OCI-LY7 (cell line): ENCODE data around the gene PRAF2.

Experiments used
- CTCF ChIP-seq: fragments of 200-600 bp; sonication (generic); conservative IDR thresholded peaks from 2 replicates; pipeline ENCODE4 v1.5.1; 2014; ENCODE audit warnings: mild to moderate bottlenecking, antibody characterized with exemption, low read length, moderate library complexity, mixed read lengths
- EZH2phosphoT487 ChIP-seq: fragments of 200-600 bp; sonication (generic); IDR thresholded peaks from 2 replicates; pipeline ENCODE4 v1.6.1; 2018; ENCODE audit warnings: low read depth, borderline replicate concordance, mild to moderate bottlenecking, mixed run types, antibody characterized with exemption, low read length, moderate library complexity, mixed read lengths

DNA sequence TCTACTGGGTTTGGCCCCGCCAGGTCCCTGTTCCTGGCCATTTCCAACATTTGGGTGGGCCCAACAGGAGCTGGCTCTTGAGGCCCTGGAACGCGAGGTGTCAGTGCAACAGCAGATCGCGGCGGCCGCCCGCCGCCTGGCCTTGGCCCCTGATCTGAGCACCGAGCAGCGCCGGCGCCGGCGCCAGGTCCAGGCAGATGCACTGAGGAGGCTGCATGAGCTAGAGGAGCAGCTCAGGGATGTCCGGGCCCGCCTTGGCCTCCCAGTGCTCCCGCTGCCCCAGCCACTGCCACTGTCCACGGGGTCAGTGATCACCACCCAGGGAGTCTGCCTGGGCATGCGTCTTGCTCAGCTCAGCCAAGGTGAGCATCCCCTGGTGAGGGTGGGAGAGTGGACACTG lies 9.5 kb downstream of the PRAF2 start:
- TF ChIP-seq CTCF: no peak
- TF ChIP-seq EZH2phosphoT487: no peak
